Mucosa of descending colon (tissue), 3 donors: Measurements from ENCODE around the gene IL17RD. TPM values are rescaled to one million over a fixed set of nuclear protein-coding genes. Genes with fewer than 3 reads are reported as not detected.

Experiments
- ATAC-seq: fragments of 200-7000 bp; cut with Tn5 transposase; one replicate; pipeline ENCODE4 v1.9.1; 2020; ENCODE audit warnings: mild to moderate bottlenecking, moderate library complexity
- DNase-seq, 3 donors: peaks; one replicate each; pipeline ENCODE4 v3.0.0-alpha.2; 2020
- H3K36me3 ChIP-seq: fragments of 200-600 bp; one replicate; pipeline ENCODE4 v1.8.0; 2021; ENCODE audit warnings: low read depth, mild to moderate bottlenecking
- H3K4me1 ChIP-seq: fragments of 200-600 bp; one replicate; pipeline ENCODE4 v1.8.0; 2021; ENCODE audit warnings: low read depth, mild to moderate bottlenecking
- H3K4me3 ChIP-seq: fragments of 200-600 bp; one replicate; pipeline ENCODE4 v1.8.0; 2021; ENCODE audit warnings: mild to moderate bottlenecking
- H3K9me3 ChIP-seq: fragments of 200-600 bp; one replicate; pipeline ENCODE4 v1.8.0; 2021; ENCODE audit warnings: mild to moderate bottlenecking
- intact Hi-C, 2 donors: fragments of 100-400 bp; cut with DNase I in 1 of 2; cut with micrococcal nuclease in 1 of 2; formaldehyde crosslinking; loops; one replicate each; pipeline versions ENCODE4 v1.11.0 to v1.11.1; 2022; cut with DNase I, micrococcal nuclease
- total RNA-seq, 3 donors: library from RNA; stranded (reverse); fragmentation: NEBNext Ultra II Directional in 2 of 3; extraction: Animal tissue kit (Norgen Biotek cat#: 25700) in 2 of 3; gene quantifications; one replicate each; pipeline versions ENCODE4 v1.2.1 to v1.2.4, GENCODE V29; 2021 to 2023
- TF ChIP-seq, protein P1 (sequence below): fragments of 200-600 bp; IDR thresholded peaks from one replicate; pipeline ENCODE4 v1.8.0; 2022; ENCODE audit warnings: antibody characterized with exemption, mild to moderate bottlenecking
- donor health status: DM: no; HTN: no; CAD: no; lungs with moderate emphysema.
- donor health status: DM: no; HTN: no; CAD: no.
- donor health status: DM: no; HTN: yes; CAD: no.

IL17RD gene
- total RNA-seq, 3 donors from 2014 or later: 1.2 to 14.8 (median 1.4) TPM

DNA sequence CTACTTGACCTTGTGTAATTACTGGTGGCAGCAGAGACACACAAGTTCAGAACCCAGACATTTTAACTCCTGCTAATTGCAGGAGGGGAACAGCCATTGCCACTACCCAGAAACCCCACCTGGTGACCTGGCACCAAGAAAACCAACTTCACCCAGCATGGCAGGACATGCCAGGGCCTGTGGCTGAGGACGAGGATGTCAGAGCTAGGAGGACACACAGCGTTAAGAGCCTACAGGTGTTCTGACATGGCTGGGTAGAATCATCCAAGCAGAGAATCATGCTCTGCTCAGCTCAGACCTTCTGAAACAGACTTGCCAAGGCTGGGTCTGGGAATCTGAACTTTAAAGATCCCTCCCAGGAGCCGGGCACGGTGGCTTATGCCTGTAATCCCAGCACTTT, 116.4 kb downstream of the IL17RD start:
- Histone ChIP-seq H3K4me1 (no peaks in the 10 kb centered on the region), H3K4me3 (no peak overlapping the region), H3K9me3 (no peaks in the 10 kb centered on the region), H3K36me3 (no peaks in the 10 kb centered on the region)
- no peak for ATAC-seq
- intact Hi-C loops: no loop called here
- DNase-seq: no peak
- TF ChIP-seq, protein P1, sequence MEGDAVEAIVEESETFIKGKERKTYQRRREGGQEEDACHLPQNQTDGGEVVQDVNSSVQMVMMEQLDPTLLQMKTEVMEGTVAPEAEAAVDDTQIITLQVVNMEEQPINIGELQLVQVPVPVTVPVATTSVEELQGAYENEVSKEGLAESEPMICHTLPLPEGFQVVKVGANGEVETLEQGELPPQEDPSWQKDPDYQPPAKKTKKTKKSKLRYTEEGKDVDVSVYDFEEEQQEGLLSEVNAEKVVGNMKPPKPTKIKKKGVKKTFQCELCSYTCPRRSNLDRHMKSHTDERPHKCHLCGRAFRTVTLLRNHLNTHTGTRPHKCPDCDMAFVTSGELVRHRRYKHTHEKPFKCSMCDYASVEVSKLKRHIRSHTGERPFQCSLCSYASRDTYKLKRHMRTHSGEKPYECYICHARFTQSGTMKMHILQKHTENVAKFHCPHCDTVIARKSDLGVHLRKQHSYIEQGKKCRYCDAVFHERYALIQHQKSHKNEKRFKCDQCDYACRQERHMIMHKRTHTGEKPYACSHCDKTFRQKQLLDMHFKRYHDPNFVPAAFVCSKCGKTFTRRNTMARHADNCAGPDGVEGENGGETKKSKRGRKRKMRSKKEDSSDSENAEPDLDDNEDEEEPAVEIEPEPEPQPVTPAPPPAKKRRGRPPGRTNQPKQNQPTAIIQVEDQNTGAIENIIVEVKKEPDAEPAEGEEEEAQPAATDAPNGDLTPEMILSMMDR: no peak

DNA sequence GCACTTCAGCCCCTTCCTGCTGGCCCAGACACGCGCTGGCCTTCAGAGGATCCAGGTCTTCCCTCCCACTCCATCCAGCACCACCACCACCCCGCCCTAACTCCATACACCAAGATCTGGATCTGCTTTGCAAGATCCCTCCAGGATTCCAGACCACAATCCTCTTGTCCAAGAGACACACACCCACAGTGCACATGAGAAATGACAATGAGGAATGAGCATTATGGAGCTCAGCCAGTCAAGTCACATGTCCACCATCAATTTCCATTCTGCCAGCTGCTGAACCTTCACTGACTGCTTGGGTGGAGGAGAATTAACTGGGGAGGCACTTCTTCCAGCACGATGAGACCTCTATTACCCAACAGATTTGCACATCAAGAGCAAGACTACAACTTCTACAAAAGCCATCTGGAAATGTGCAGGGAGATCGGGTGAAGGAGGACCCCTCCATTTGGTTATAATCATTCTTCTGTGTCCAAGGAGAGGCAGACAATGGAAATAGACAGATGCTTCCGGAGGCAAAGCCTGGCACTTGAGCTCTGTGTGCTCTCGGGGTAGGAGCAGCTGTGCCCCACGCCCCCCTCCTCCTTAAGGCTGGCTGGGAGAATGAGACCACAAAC, 117.0 kb downstream of the IL17RD start:
- H3K4me3 ChIP-seq: no peak overlapping the region
- no peaks in the 10 kb centered on the region for H3K4me1 ChIP-seq
- no peaks in the 10 kb centered on the region for H3K9me3 ChIP-seq
- peak in 1 of 3 donors; percentile 24 for DNase-seq
- TF ChIP-seq, protein P1: no peak
- intact Hi-C loops: no loop called here
- no peaks in the 10 kb centered on the region for H3K36me3 ChIP-seq
- ATAC-seq: peak; percentile 57

DNA sequence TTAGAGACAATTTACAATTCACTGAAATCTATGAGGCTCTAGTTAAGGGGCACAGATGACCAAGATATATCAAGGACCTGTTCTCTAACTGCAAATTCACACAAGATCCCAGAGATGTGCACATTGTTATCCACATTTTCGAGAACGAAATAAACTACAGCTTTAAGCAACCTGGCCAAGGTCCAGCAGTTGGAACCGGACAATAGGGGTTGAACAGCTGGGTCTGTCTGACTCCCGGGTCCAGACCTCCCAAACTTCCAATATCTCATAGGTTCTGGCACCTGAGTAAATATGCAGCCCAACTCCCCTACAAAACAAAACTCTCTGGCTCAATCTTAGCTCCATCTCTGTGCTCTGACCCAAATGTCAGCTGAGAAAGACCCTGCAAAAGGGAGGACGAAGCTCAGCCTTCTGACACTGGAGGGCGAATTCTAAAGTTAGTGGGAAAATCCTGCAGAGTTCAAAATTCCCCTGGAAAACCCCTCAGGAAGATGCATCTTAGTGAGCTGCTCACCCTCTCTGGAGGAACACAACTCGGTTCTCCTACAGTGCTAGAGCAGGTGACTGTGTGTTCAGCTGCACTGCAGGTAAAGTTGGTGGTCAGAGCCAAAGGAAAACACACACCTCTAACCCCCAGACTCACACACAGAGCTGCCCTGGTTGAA, 118.9 kb downstream of the IL17RD start:
- H3K9me3 ChIP-seq: no peaks in the 10 kb centered on the region
- H3K4me3 ChIP-seq: no peak overlapping the region
- no peaks in the 10 kb centered on the region for H3K4me1 ChIP-seq
- no peak for ATAC-seq
- TF ChIP-seq, protein P1: no peak
- intact Hi-C loops: no loop called here
- no peak for DNase-seq
- H3K36me3 ChIP-seq: no peaks in the 10 kb centered on the region

DNA sequence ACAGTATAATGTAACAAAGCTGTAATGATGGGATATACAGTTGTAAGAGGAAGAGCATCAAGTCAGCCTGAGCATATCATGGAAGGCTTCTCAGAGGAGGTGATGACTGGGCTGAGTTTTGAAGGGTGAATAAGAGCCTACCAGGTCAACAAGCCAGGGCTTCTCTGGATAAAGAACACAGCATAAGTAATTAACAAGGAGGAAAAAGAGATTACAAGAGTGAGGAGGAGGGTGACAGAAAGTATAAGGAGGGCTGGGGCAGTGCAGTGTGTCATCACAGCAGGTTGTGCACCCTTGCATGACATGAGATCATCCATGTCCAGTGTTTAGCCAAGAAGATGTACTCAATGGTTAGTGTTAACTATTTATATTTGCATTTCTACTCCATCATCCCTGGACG, 121.6 kb downstream of the IL17RD start:
- intact Hi-C loops: no loop called here
- Histone ChIP-seq H3K4me3 (no peak overlapping the region), H3K36me3 (no peaks in the 10 kb centered on the region), H3K9me3 (no peaks in the 10 kb centered on the region), H3K4me1 (no peaks in the 10 kb centered on the region)
- DNase-seq: no peak
- ATAC-seq: no peak
- TF ChIP-seq, protein P1: no peak

GRCh38 chr3:57041674-57042073, 123.5 kb downstream of the IL17RD start:
- Histone ChIP-seq H3K4me3 (no peak overlapping the region), H3K9me3 (no peaks in the 10 kb centered on the region), H3K36me3 (no peaks in the 10 kb centered on the region), H3K4me1 (no peaks in the 10 kb centered on the region)
- intact Hi-C loops: no loop called here
- ATAC-seq (no peak), DNase-seq (no peak)
- TF ChIP-seq, protein P1: no peak

Other genes with a start within 250 kb of the IL17RD start
- gene SPATA12, start 104.7 kb downstream of the IL17RD start, total RNA-seq: under 1 TPM in 1 of 3 donors, not detected in 2; 0.14 TPM
- gene HESX1, start 34.6 kb upstream of the IL17RD start, total RNA-seq: under 1 TPM in 1 of 3 donors, not detected in 2; 0.58 TPM
- 10 to 100 TPM; 26.3 to 47.0 (median 33.9) TPM for gene APPL1, start 62.4 kb upstream of the IL17RD start, total RNA-seq
- gene ASB14, start 127.3 kb upstream of the IL17RD start, total RNA-seq: not detected